HEK293T (cell line): ENCODE results near the gene TBCA.

ENCODE experiments used
- CTCF ChIA-PET: fragments of 350-600 bp; formaldehyde crosslinking; extraction: SDS; loops from one replicate; lab custom pipeline; 2021; ENCODE audit warnings: antibody characterized with exemption, inconsistent platforms; lab: Yijun Ruan, JAX
- POLR2A ChIA-PET: fragments of 350-600 bp; formaldehyde crosslinking; extraction: SDS; loops from one replicate; lab custom pipeline; 2020; ENCODE audit warnings: antibody characterized with exemption, inconsistent platforms; lab: Yijun Ruan, JAX
- DNase-seq: peaks from one replicate; pipeline ENCODE4 v3.0.0; 2012; ENCODE audit warnings: mixed read lengths; ENCODE audit errors: extremely low spot score
- ARNT ChIP-seq: fragments of 450-650 bp; IDR thresholded peaks from 2 replicates; pipeline ENCODE4 v1.6.1; 2017; ENCODE audit warnings: mild to moderate bottlenecking
- BHLHE40 ChIP-seq: fragments of 450-650 bp; IDR thresholded peaks from 2 replicates; pipeline ENCODE4 v1.6.1; 2016; ENCODE audit warnings: mild to moderate bottlenecking, moderate library complexity, borderline replicate concordance
- CTBP1 ChIP-seq: fragments of 450-650 bp; IDR thresholded peaks from 2 replicates; pipeline ENCODE4 v1.6.1; 2016; ENCODE audit warnings: borderline replicate concordance
- ELF4 ChIP-seq: fragments of 450-650 bp; IDR thresholded peaks from 2 replicates; pipeline ENCODE4 v1.6.1; 2017; ENCODE audit warnings: antibody characterized with exemption
- FOXA1 ChIP-seq: fragments of 450-650 bp; IDR thresholded peaks from 2 replicates; pipeline ENCODE4 v1.6.1; 2016; ENCODE audit warnings: mild to moderate bottlenecking
- FOXK2 ChIP-seq: fragments of 450-650 bp; IDR thresholded peaks from 2 replicates; pipeline ENCODE4 v1.6.1; 2016; ENCODE audit warnings: mild to moderate bottlenecking
- FOXM1 ChIP-seq: fragments of 450-650 bp; IDR thresholded peaks from 2 replicates; pipeline ENCODE4 v1.6.1; 2017; ENCODE audit warnings: mild to moderate bottlenecking, borderline replicate concordance
- HDGF ChIP-seq: fragments of 450-650 bp; IDR thresholded peaks from 2 replicates; pipeline ENCODE4 v1.6.1; 2017; ENCODE audit warnings: antibody characterized with exemption, borderline replicate concordance
- L3MBTL2 ChIP-seq: fragments of 450-650 bp; conservative IDR thresholded peaks from 2 replicates; pipeline ENCODE4 v1.6.1; 2016; ENCODE audit warnings: mild to moderate bottlenecking
- LEF1 ChIP-seq: fragments of 450-650 bp; IDR thresholded peaks from 2 replicates; pipeline ENCODE4 v1.6.1; 2017; ENCODE audit warnings: mild to moderate bottlenecking, borderline replicate concordance
- NFRKB ChIP-seq: fragments of 450-650 bp; IDR thresholded peaks from 2 replicates; pipeline ENCODE4 v1.6.1; 2016; ENCODE audit warnings: mild to moderate bottlenecking, moderate library complexity
- SP1 ChIP-seq: fragments of 450-650 bp; IDR thresholded peaks from 2 replicates; pipeline ENCODE4 v1.6.1; 2017
- SUZ12 ChIP-seq: fragments of 450-650 bp; IDR thresholded peaks from 2 replicates; pipeline ENCODE4 v1.6.1; 2016; ENCODE audit warnings: mild to moderate bottlenecking
- TARDBP ChIP-seq: fragments of 450-650 bp; IDR thresholded peaks from 2 replicates; pipeline ENCODE4 v1.6.1; 2016
- ZNF384 ChIP-seq: fragments of 450-650 bp; IDR thresholded peaks from 2 replicates; pipeline ENCODE4 v1.6.1; 2016
- TF ChIP-seq, protein P1 (sequence below): fragments of 450-650 bp; IDR thresholded peaks from 2 replicates; pipeline ENCODE4 v1.6.1; 2016

TBCA gene

DNA sequence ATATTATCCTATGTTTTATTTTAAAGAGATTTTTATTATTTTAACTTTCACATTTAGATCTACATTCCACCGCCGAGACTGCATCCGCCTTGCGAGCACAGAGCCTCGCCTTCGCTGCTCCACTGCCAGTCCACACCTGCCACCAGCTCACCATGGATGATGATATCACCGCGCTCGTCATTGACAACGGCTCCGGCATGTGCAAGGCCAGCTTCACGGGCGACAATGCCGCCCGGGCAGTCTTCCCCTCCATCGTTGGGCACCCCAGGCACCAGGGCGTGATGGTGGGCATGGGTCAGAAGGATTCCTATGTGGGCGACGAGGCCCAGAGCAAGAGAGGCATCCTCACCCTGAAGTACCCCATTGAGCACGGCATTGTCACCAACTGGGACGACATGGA, 8.6 kb upstream of the TBCA start:
- TF ChIP-seq ARNT (no peak), FOXA1 (no peak), LEF1 (no peak), ZNF384 (no peak), SUZ12 (no peak), HDGF (no peak), FOXK2 (no peak), L3MBTL2 (no peak), CTBP1 (no peak), SP1 (no peak), ELF4 (no peak)
- TF ChIP-seq, protein P1, sequence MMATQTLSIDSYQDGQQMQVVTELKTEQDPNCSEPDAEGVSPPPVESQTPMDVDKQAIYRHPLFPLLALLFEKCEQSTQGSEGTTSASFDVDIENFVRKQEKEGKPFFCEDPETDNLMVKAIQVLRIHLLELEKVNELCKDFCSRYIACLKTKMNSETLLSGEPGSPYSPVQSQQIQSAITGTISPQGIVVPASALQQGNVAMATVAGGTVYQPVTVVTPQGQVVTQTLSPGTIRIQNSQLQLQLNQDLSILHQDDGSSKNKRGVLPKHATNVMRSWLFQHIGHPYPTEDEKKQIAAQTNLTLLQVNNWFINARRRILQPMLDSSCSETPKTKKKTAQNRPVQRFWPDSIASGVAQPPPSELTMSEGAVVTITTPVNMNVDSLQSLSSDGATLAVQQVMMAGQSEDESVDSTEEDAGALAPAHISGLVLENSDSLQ, result no peak
- POLR2A ChIA-PET, result no interaction called here
- no peak for DNase-seq
- CTCF ChIA-PET, result no interaction called here

DNA sequence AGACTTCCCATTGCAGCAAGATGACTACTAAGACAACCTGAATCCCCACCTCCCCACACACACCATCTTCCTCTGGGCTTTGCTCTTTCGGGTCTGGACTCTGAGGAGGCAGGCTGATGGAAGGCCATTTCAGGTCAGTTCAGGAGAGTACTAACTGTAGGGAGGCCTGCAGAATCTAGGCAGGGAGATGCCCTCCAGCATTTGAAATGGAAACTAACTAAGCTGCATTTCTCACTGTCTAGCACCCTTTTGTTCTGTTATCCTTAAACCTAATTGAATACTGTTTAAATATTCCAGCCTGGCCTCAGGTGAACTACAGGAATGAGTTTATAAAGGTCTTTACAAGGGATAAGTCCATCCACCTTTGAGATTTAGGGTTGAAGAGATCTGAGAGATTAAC, 4.9 kb upstream of the TBCA start:
- no peak for DNase-seq
- TF ChIP-seq HDGF (no peak), L3MBTL2 (no peak), ARNT (no peak), FOXM1 (no peak), FOXA1 (no peak), SUZ12 (no peak), SP1 (no peak), TARDBP (no peak), ZNF384 (no peak), NFRKB (no peak), ELF4 (no peak), CTBP1 (no peak), BHLHE40 (no peak), LEF1 (no peak), FOXK2 (no peak)
- TF ChIP-seq, protein P1, result no peak
- ChIA-PET POLR2A (no interaction called here), CTCF (no interaction called here)

DNA sequence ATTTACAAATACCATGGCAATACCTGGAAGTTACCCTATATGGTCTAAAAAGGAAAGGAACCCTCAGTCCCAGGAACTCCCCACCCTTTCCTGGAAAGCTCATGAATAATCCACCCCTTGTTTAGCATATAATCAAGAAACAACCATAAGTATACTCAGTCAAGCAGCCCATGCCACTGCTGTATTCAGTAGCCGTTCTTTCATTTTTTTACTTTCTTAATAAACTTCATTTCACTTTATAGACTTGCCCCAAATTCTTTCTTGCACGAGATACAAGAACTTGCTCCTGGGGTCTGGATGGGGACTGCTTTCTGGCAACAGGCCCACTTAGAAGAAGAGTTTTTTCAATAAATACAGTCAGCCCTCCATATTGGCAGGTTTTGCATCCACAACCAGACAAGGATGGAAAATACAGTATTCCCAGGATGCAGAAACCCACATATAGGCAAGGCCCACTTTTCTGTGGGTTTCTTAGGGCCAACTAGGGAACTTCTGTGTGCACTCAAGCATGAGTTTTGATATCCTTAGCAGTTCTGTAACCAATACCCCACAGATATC, 2.8 kb upstream of the TBCA start:
- POLR2A ChIA-PET, result no interaction called here
- DNase-seq, result no peak
- no peak for TF ChIP-seq ZNF384
- TF ChIP-seq FOXA1, result no peak
- no peak for TF ChIP-seq LEF1
- TF ChIP-seq ARNT, result no peak
- TF ChIP-seq FOXM1, result no peak
- TF ChIP-seq SP1, result no peak
- no peak for TF ChIP-seq FOXK2
- CTCF ChIA-PET, result no interaction called here

DNA sequence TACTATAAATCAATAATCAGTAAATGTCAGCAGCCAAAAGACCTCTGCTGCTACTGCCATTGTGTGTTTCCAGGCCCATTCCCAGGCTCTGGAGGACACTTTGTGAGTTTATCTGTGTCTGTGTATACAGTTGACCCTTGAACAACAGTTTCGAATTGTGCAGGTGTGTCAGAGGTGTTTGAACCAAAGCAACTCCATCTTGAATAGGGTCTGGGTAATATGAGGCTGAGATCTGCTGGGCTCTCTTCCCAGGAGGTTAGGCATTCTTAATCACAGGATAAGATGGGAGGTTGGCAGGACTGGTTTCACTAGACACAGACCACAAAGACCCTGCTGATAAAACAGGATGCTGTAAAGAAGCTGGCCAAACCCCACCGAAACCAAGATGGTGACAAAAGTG, 2.3 kb upstream of the TBCA start:
- no peak for DNase-seq
- TF ChIP-seq SP1, result no peak
- CTCF ChIA-PET, result no interaction called here
- POLR2A ChIA-PET, result no interaction called here

DNA sequence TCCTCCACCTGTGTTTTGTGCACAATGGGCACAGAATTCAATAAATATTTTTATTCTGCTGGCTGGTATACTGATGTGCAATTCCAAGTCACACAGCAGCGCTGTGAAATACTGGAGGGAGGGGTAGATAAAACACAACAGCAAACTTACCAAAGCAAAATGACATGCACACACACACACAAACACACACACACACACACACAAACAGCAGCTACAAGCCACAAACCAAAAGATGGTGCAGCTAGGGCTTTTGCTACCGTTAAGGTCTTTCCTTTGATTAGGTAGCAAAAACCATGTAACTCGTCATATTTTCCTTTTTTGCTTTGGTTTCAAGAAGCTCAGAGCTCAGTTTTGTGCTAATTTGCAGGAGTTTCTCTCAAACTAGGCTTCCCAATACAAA, 1.8 kb upstream of the TBCA start:
- ChIA-PET CTCF (no interaction called here), POLR2A (no interaction called here)
- TF ChIP-seq ARNT, result no peak
- no peak for TF ChIP-seq BHLHE40
- TF ChIP-seq, protein P1, result no peak
- no peak for TF ChIP-seq CTBP1
- no peak for TF ChIP-seq TARDBP
- no peak for DNase-seq

DNA sequence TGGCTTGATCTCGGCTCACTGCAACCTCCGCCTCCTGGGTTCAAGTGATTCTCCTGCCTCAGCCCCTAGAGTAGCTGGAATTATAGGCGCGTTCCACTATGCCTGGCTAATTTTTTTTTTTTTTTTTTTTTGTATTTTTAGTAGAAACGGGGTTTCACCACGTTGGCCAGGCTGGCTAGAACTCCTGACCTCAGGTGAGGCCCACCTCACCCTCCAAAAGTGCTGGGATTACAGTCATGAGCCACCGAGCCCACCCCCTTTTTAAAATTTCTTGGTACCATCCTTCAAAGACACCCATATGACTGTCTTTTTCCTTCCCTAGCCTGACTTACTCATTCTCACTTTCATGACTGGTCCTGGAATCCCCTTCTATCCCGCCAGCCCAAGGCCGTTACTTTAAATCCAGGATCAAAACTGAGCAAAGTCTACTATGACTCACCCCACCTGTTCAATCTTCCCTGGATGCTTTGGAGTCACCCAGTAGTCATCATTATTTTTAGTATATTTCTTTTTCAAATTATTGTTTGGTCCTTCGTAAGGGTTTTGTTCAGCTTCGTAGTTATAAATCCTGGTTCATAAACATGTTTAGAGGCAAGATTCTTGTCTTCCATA, 1.2 kb upstream of the TBCA start:
- TF ChIP-seq FOXK2 (no peak), NFRKB (no peak), SP1 (no peak), ARNT (no peak), ELF4 (no peak), CTBP1 (no peak), BHLHE40 (no peak), FOXA1 (no peak)
- TF ChIP-seq, protein P1, result no peak
- POLR2A ChIA-PET, result no interaction called here
- CTCF ChIA-PET, result interaction anchor here (0.6 kb wide), 2 partner anchors 50 to 55 kb away, joined by 3 read pairs; no protein-coding TSS in a partner anchor

More for the DNA sequence above, 1.2 kb upstream of the TBCA start:
- no peak for DNase-seq
